Measurements from ENCODE around the gene CYP1B1. TPM values are rescaled to one million over a fixed set of nuclear protein-coding genes. Genes with fewer than 3 reads are reported as not detected.

The CYP1B1 gene
- total and polyA plus RNA-seq, 8 donors: 7.5 to 141 (median 23.6) TPM

GRCh38 chr2:38076710-38077430 lies 919 bp upstream of the CYP1B1 start:
- H3K36me3 ChIP-seq: peaks cover 0 to 7% (median 0%) of the 10 kb centered on the region in 4 donors
- H3K9me3 ChIP-seq: peaks cover 0 to 12% (median 0%) of the 10 kb centered on the region in 4 donors
- TF ChIP-seq EP300 (IDR thresholded peaks at IDR 0.05) (no peak), CTCF (IDR thresholded peaks at IDR 0.05) (peak in 2 of 7 experiments; percentile 5 to 43), POLR2AphosphoS5 (IDR thresholded peaks at IDR 0.05) (peak; percentile 12 to 49 (median 16)), POLR2A (IDR thresholded peaks at IDR 0.05) (no peak)
- peaks cover 13 to 63% (median 47%) of the 10 kb centered on the region in 4 donors for H3K4me1 ChIP-seq
- peak overlapping the region; percentile 54 to 66 (median 56) for H3K4me3 ChIP-seq
- intact Hi-C loops (cut with DNase I; ENCODE audit: low total_unique reads): no loop called here
- peak overlapping the region; percentile 79 to 94 (median 88) for H3K27ac ChIP-seq
- H3K27me3 ChIP-seq: peaks cover 0 to 62% (median 31%) of the 10 kb centered on the region in 3 donors
- 0 to 1% (median 0%) methylated on average over 43 to 76 of the region's 76 CpGs for WGBS, 5 donors
- DNase-seq: peak; percentile 70 to 89

GRCh38 chr2:38076152-38076709 lies 280 bp upstream of the CYP1B1 start:
- peaks cover 0 to 7% (median 0%) of the 10 kb centered on the region in 4 donors for H3K36me3 ChIP-seq
- H3K4me1 ChIP-seq: peaks cover 13 to 63% (median 47%) of the 10 kb centered on the region in 4 donors
- H3K9me3 ChIP-seq: peaks cover 0 to 12% (median 0%) of the 10 kb centered on the region in 4 donors
- 1% methylated on average over 23 to 51 of the region's 51 CpGs for WGBS, 5 donors
- peak; percentile 54 to 92 for DNase-seq
- no peak for TF ChIP-seq POLR2AphosphoS5 (IDR thresholded peaks at IDR 0.05)
- peak in 1 of 7 experiments; percentile 18 for TF ChIP-seq CTCF (IDR thresholded peaks at IDR 0.05)
- intact Hi-C loops (cut with DNase I; ENCODE audit: low total_unique reads): no loop called here
- H3K4me3 ChIP-seq: peak overlapping the region; percentile 54 to 66 (median 56)
- H3K27me3 ChIP-seq: peaks cover 0 to 62% (median 31%) of the 10 kb centered on the region in 3 donors
- H3K27ac ChIP-seq: peak overlapping the region; percentile 32 to 94 (median 88)

GRCh38 chr2:38074764-38075506 lies 1.0 kb downstream of the CYP1B1 start:
- H3K27ac ChIP-seq: peak overlapping the region in 4 of 5 donors; percentile 87 to 94 (median 90)
- peaks cover 0 to 59% (median 31%) of the 10 kb centered on the region in 3 donors for H3K27me3 ChIP-seq
- peaks cover 13 to 59% (median 47%) of the 10 kb centered on the region in 4 donors for H3K4me1 ChIP-seq
- DNase-seq: peak in 1 of 2 donors; percentile 71
- intact Hi-C loops (cut with DNase I; ENCODE audit: low total_unique reads): no loop called here
- WGBS, 5 donors: 4 to 16% (median 9%) methylated on average over 28 to 82 of the region's 82 CpGs
- H3K9me3 ChIP-seq: peaks cover 0 to 12% (median 0%) of the 10 kb centered on the region in 4 donors
- H3K4me3 ChIP-seq: peak overlapping the region; percentile 54 to 66 (median 56)
- TF ChIP-seq POLR2AphosphoS5 (IDR thresholded peaks at IDR 0.05): no peak
- no peak for TF ChIP-seq POLR2A (IDR thresholded peaks at IDR 0.05)
- TF ChIP-seq EP300 (IDR thresholded peaks at IDR 0.05): no peak
- no peak for TF ChIP-seq CTCF (IDR thresholded peaks at IDR 0.05)
- peaks cover 0 to 18% (median 5%) of the 10 kb centered on the region in 4 donors for H3K36me3 ChIP-seq

Measured in stomach (tissue), 9 donors.